Neural crest cell (in vitro differentiated cells): ENCODE measurements around the gene CRYBA2. TPM values are rescaled to one million over a fixed set of nuclear protein-coding genes. Genes with fewer than 3 reads are reported as not detected.
A peak's percentile ranks its signal among the peaks of the same experiment; 100 is the strongest.

Experiments
- DNase-seq: peaks from one replicate; pipeline ENCODE4 v3.0.0; 2021; ENCODE audit warnings: low read depth, mixed read lengths, low spot score
- H3K27ac Mint-ChIP-seq: one replicate; pipeline ENCODE4 v1.8.0; 2021; ENCODE audit warnings: mild to moderate bottlenecking, mixed read lengths; ENCODE audit not compliant: unreplicated experiment
- H3K27me3 Mint-ChIP-seq: 2 replicates; pipeline ENCODE4 v1.8.0; 2021; ENCODE audit warnings: low read depth, mild to moderate bottlenecking, mixed read lengths
- H3K36me3 Mint-ChIP-seq: 2 replicates; pipeline ENCODE4 v1.8.0; 2021; ENCODE audit warnings: low read depth, mild to moderate bottlenecking, mixed read lengths
- H3K4me1 Mint-ChIP-seq: 2 replicates; pipeline ENCODE4 v1.8.0; 2021; ENCODE audit warnings: mixed read lengths
- H3K4me3 Mint-ChIP-seq: one replicate; pipeline ENCODE4 v1.8.0; 2021; ENCODE audit warnings: mild to moderate bottlenecking, mixed read lengths
- H3K9me3 Mint-ChIP-seq: 2 replicates; pipeline ENCODE4 v1.8.0; 2021; ENCODE audit warnings: mixed read lengths
- total RNA-seq: library from RNA; stranded (reverse); gene quantifications from 2 replicates; pipeline ENCODE4 v1.2.1, GENCODE V29; 2021
- TF ChIP-seq, protein P1 (sequence below): fragments of 200-600 bp; sonication (generic); conservative IDR thresholded peaks from 2 replicates; pipeline ENCODE4 v1.5.0; 2021; ENCODE audit warnings: antibody characterized with exemption, mild to moderate bottlenecking

The CRYBA2 gene
- total RNA-seq, 1 donor from 2014 or later: not detected

- DNase-seq: peak; percentile 98
- Mint-ChIP-seq H3K4me1 (peaks cover 38% of the 10 kb centered on the region), H3K9me3 (no peaks in the 10 kb centered on the region), H3K36me3 (no peaks in the 10 kb centered on the region), H3K4me3 (peak within 1 kb of the TSS; percentile 88), H3K27me3 (peaks cover 90% of the 10 kb centered on the region), H3K27ac (no peak within 1 kb of the TSS)
- TF ChIP-seq, protein P1, sequence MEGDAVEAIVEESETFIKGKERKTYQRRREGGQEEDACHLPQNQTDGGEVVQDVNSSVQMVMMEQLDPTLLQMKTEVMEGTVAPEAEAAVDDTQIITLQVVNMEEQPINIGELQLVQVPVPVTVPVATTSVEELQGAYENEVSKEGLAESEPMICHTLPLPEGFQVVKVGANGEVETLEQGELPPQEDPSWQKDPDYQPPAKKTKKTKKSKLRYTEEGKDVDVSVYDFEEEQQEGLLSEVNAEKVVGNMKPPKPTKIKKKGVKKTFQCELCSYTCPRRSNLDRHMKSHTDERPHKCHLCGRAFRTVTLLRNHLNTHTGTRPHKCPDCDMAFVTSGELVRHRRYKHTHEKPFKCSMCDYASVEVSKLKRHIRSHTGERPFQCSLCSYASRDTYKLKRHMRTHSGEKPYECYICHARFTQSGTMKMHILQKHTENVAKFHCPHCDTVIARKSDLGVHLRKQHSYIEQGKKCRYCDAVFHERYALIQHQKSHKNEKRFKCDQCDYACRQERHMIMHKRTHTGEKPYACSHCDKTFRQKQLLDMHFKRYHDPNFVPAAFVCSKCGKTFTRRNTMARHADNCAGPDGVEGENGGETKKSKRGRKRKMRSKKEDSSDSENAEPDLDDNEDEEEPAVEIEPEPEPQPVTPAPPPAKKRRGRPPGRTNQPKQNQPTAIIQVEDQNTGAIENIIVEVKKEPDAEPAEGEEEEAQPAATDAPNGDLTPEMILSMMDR: no peak
Measured at GRCh38 chr2:218959141-218959731, 34.0 kb downstream of the CRYBA2 start, which contains the start of gene CDK5R2. TSS of gene CDK5R2 (plus strand) at chr2:218959666. CDS start at chr2:218959821, 155 bp downstream.

GRCh38 chr2:218958276-218958675 lies 34.9 kb downstream of the CRYBA2 start:
- Mint-ChIP-seq H3K27me3 (peaks cover 90% of the 10 kb centered on the region), H3K36me3 (no peaks in the 10 kb centered on the region), H3K4me3 (peak overlapping the region; percentile 74), H3K27ac (no peak overlapping the region), H3K9me3 (no peaks in the 10 kb centered on the region), H3K4me1 (peaks cover 28% of the 10 kb centered on the region)
- DNase-seq: no peak
- TF ChIP-seq, protein P1: no peak

GRCh38 chr2:218957671-218958070 lies 35.6 kb downstream of the CRYBA2 start:
- Mint-ChIP-seq H3K9me3 (no peaks in the 10 kb centered on the region), H3K4me1 (peaks cover 22% of the 10 kb centered on the region), H3K36me3 (no peaks in the 10 kb centered on the region), H3K27ac (peak overlapping the region; percentile 70), H3K27me3 (peaks cover 88% of the 10 kb centered on the region), H3K4me3 (peak overlapping the region; percentile 74)
- DNase-seq: no peak
- TF ChIP-seq, protein P1: no peak

GRCh38 chr2:218956039-218956438 lies 37.2 kb downstream of the CRYBA2 start:
- peaks cover 15% of the 10 kb centered on the region for H3K4me1 Mint-ChIP-seq
- H3K27me3 Mint-ChIP-seq: peaks cover 82% of the 10 kb centered on the region

GRCh38 chr2:218954541-218955300 lies 38.5 kb downstream of the CRYBA2 start:
- Mint-ChIP-seq H3K36me3 (no peaks in the 10 kb centered on the region), H3K4me1 (peaks cover 13% of the 10 kb centered on the region), H3K4me3 (no peak overlapping the region), H3K27me3 (peaks cover 85% of the 10 kb centered on the region), H3K9me3 (no peaks in the 10 kb centered on the region), H3K27ac (no peak overlapping the region)
- no peak for DNase-seq
- TF ChIP-seq, protein P1: no peak

More at GRCh38 chr2:218956039-218956438, 37.2 kb downstream of the CRYBA2 start:
- Mint-ChIP-seq H3K27ac (no peak overlapping the region), H3K9me3 (no peaks in the 10 kb centered on the region), H3K36me3 (no peaks in the 10 kb centered on the region), H3K4me3 (no peak overlapping the region)
- TF ChIP-seq, protein P1: no peak
- DNase-seq: no peak
